ENCODE data around the gene AGGF1.

Gene AGGF1

DNA sequence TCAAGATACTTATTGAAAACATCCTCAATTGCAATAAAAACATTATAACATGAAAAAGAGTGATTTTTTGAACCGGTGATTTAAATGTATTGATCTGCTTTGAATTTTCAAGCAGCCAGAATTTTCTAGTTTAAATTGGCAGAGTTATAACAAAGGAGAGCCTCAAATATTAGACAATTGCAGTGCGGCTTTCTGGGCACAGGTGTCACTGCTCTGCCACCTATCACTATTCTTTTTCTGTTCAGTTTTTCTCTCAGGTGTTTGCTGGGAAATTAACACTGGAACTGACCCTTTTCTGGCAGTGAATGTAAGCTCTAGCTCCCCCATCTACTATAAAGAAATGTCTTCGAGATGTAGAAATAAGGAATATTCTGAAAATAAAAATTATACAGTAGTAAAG is 33.8 kb downstream of the AGGF1 start:
- TF ChIP-seq MAX (IDR thresholded peaks at IDR 0.05; ENCODE audit: low read depth, low read length): no peak
- TF ChIP-seq MYC (IDR thresholded peaks at IDR 0.05; ENCODE audit: low read depth, low read length): no peak
- TF ChIP-seq CTCF (IDR thresholded peaks at IDR 0.05; ENCODE audit: low read depth, low read length): no peak
- no peak for TF ChIP-seq POLR2A (IDR thresholded peaks at IDR 0.05; ENCODE audit: extremely low read depth, insufficient read length)
- H3K4me3 ChIP-seq (ENCODE audit: low read depth, low read length): no peak overlapping the region
- DNase-seq (ENCODE audit: low read depth): no peak

DNA sequence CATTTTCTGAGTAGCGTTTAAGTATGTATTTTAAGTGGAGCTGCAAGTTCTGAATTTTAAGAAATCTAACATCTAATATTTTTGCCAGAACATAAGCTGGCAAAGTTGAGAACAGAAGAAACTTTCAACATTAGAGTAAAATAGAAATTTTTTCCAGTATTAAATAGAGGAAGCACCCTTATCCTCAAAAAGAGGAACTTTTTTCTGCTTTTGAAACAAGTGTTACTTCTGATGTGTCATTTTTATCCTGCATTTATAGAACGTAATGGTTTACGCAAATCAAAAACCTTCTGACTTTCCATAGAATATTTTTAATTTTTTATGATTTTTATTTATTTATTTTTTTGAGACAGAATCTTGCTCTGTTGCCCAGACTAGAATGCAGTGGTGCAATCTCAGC is 35.1 kb downstream of the AGGF1 start:
- TF ChIP-seq MYC (IDR thresholded peaks at IDR 0.05; ENCODE audit: low read depth, low read length) (no peak), MAX (IDR thresholded peaks at IDR 0.05; ENCODE audit: low read depth, low read length) (no peak), POLR2A (IDR thresholded peaks at IDR 0.05; ENCODE audit: extremely low read depth, insufficient read length) (no peak), CTCF (IDR thresholded peaks at IDR 0.05; ENCODE audit: low read depth, low read length) (no peak)
- DNase-seq (ENCODE audit: low read depth): peak; percentile 11
- H3K4me3 ChIP-seq (ENCODE audit: low read depth, low read length): no peak overlapping the region

GRCh38 chr5:77066184-77066583 is 36.0 kb downstream of the AGGF1 start:
- H3K4me3 ChIP-seq (ENCODE audit: low read depth, low read length): no peak overlapping the region
- no peak for DNase-seq (ENCODE audit: low read depth)
- no peak for TF ChIP-seq MYC (IDR thresholded peaks at IDR 0.05; ENCODE audit: low read depth, low read length)
- no peak for TF ChIP-seq CTCF (IDR thresholded peaks at IDR 0.05; ENCODE audit: low read depth, low read length)
- TF ChIP-seq POLR2A (IDR thresholded peaks at IDR 0.05; ENCODE audit: extremely low read depth, insufficient read length): no peak
- no peak for TF ChIP-seq MAX (IDR thresholded peaks at IDR 0.05; ENCODE audit: low read depth, low read length)

DNA sequence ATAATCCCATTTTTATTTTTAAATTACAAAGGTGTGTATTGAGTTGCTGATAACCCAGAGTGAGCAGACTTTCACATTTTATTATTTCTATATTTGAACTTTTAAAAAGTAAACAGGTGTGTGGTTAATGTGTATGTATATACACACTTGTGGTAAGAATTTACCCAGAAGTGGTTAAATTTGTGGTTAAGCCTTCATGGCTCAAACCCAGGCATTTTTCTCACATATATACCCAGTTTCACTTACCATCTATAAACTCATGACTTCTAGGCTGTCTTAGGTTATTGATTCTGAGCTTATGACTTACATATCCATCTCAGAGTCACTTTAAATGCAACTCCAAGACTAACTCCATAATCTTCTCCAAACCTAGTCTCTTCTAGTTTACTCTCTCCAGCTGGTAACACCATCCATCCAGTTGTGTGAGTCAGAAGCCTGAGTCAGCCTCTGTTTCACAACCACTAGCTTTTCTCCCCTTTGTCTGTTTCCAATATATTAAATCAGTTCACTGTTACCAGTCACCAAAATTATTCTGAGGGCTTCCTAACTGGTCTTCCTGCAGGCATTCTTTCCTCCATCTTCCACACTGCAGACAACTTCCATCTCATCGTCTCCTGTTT is 36.7 kb downstream of the AGGF1 start:
- TF ChIP-seq CTCF (IDR thresholded peaks at IDR 0.05; ENCODE audit: low read depth, low read length) (no peak), MYC (IDR thresholded peaks at IDR 0.05; ENCODE audit: low read depth, low read length) (no peak), MAX (IDR thresholded peaks at IDR 0.05; ENCODE audit: low read depth, low read length) (no peak), POLR2A (IDR thresholded peaks at IDR 0.05; ENCODE audit: extremely low read depth, insufficient read length) (no peak)
- DNase-seq (ENCODE audit: low read depth): peak; percentile 39
- H3K4me3 ChIP-seq (ENCODE audit: low read depth, low read length): no peak overlapping the region

- H3K4me3 ChIP-seq (ENCODE audit: low read depth, low read length): no peak overlapping the region
- TF ChIP-seq POLR2A (IDR thresholded peaks at IDR 0.05; ENCODE audit: extremely low read depth, insufficient read length) (no peak), CTCF (IDR thresholded peaks at IDR 0.05; ENCODE audit: low read depth, low read length) (no peak), MAX (IDR thresholded peaks at IDR 0.05; ENCODE audit: low read depth, low read length) (no peak), MYC (IDR thresholded peaks at IDR 0.05; ENCODE audit: low read depth, low read length) (no peak)
Measured at GRCh38 chr5:77073667-77074066, 43.5 kb downstream of the AGGF1 start.

More at GRCh38 chr5:77073667-77074066, 43.5 kb downstream of the AGGF1 start:
- DNase-seq (ENCODE audit: low read depth): no peak

All from NB4 (cell line).